WTC11 (cell line): ENCODE data around the gene ZNF581. TPM values are rescaled to one million over a fixed set of nuclear protein-coding genes. Genes with fewer than 3 reads are reported as not detected.

Source experiments
- ATAC-seq: fragments of 200-7000 bp; cut with Tn5 transposase; 2 replicates; pipeline ENCODE4 v1.10.0; 2021; ENCODE audit warnings: mild to moderate bottlenecking, moderate library complexity
- CTCF ChIA-PET: fragments of 300-600 bp; sonication (Branson Sonifier 250); formaldehyde crosslinking; loops from one replicate; lab custom pipeline; 2021; ENCODE audit warnings: antibody characterized with exemption; lab: Charles Lee
- POLR2A ChIA-PET: fragments of 350-600 bp; sonication (Branson Sonifier 250); formaldehyde crosslinking; loops from one replicate; lab custom pipeline; 2021; ENCODE audit warnings: antibody characterized with exemption; lab: Charles Lee
- DNase-seq: peaks from one replicate; pipeline ENCODE4 v3.0.0; 2021; ENCODE audit warnings: low spot score
- H3K27ac Mint-ChIP-seq: 2 replicates; pipeline ENCODE4 v1.8.0; 2021; ENCODE audit warnings: mixed read lengths
- H3K27me3 Mint-ChIP-seq: 2 replicates; pipeline ENCODE4 v1.8.0; 2021; ENCODE audit warnings: low read depth, mild to moderate bottlenecking, moderate library complexity, mixed read lengths
- H3K36me3 Mint-ChIP-seq: 2 replicates; pipeline ENCODE4 v1.8.0; 2021; ENCODE audit warnings: mixed read lengths
- H3K4me1 Mint-ChIP-seq: 2 replicates; pipeline ENCODE4 v1.8.0; 2022; ENCODE audit warnings: mixed read lengths
- H3K4me3 Mint-ChIP-seq: 2 replicates; pipeline ENCODE4 v1.8.0; 2021; ENCODE audit warnings: mild to moderate bottlenecking, moderate library complexity, mixed read lengths
- H3K9me3 Mint-ChIP-seq: 2 replicates; pipeline ENCODE4 v1.8.0; 2021; ENCODE audit warnings: mixed read lengths
- ESRRA ChIP-seq: sonication (generic); formaldehyde crosslinking; IDR thresholded peaks from 2 replicates; pipeline ENCODE4 v1.8.1; 2022; ENCODE audit warnings: mild to moderate bottlenecking, missing genetic modification reagents, borderline replicate concordance
- FOXK1 ChIP-seq: sonication (generic); formaldehyde crosslinking; IDR thresholded peaks from 2 replicates; pipeline ENCODE4 v1.8.0; 2022; ENCODE audit warnings: mild to moderate bottlenecking, moderate library complexity, missing genetic modification reagents
- HMGXB4 ChIP-seq: sonication (generic); formaldehyde crosslinking; IDR thresholded peaks from 2 replicates; pipeline ENCODE4 v1.8.1; 2023; ENCODE audit warnings: mild to moderate bottlenecking, moderate library complexity, missing genetic modification reagents
- IRF2 ChIP-seq: sonication (generic); formaldehyde crosslinking; IDR thresholded peaks from 2 replicates; pipeline ENCODE4 v1.8.0; 2022; ENCODE audit warnings: low read depth, missing genetic modification reagents, borderline replicate concordance
- PREB ChIP-seq: sonication (generic); formaldehyde crosslinking; IDR thresholded peaks from 2 replicates; pipeline ENCODE4 v1.8.1; 2022; ENCODE audit warnings: mild to moderate bottlenecking, missing genetic modification reagents, moderate library complexity, borderline replicate concordance
- SOX15 ChIP-seq: fragments of 250-450 bp; sonication (Bioruptor Pico); IDR thresholded peaks from 2 replicates; pipeline ENCODE4 v1.9.0; 2021; ENCODE audit warnings: mild to moderate bottlenecking
- SP1 ChIP-seq: sonication (generic); formaldehyde crosslinking; conservative IDR thresholded peaks from 2 replicates; pipeline ENCODE4 v1.8.1; 2022; ENCODE audit warnings: missing genetic modification reagents
- TP53 ChIP-seq: sonication (generic); formaldehyde crosslinking; IDR thresholded peaks from 2 replicates; pipeline ENCODE4 v1.8.1; 2023; ENCODE audit warnings: mild to moderate bottlenecking, missing genetic modification reagents
- ZNF138 ChIP-seq: sonication (generic); formaldehyde crosslinking; conservative IDR thresholded peaks from 2 replicates; pipeline ENCODE4 v1.8.1; 2022; ENCODE audit warnings: mild to moderate bottlenecking, moderate library complexity, missing genetic modification reagents
- ZNF425 ChIP-seq: fragments of 250-450 bp; sonication (Bioruptor Pico); conservative IDR thresholded peaks from 2 replicates; pipeline ENCODE4 v1.9.0; 2021; ENCODE audit warnings: mild to moderate bottlenecking
- total RNA-seq: library from RNA; stranded (reverse); gene quantifications from 3 replicates; pipeline ENCODE4 v1.2.3, GENCODE V29; 2021
- TF ChIP-seq, protein P1 (sequence below): fragments of 200-600 bp; IDR thresholded peaks from 2 replicates; pipeline ENCODE4 v1.8.0; 2022; ENCODE audit warnings: antibody characterized with exemption
- TF ChIP-seq, protein P2 (sequence below): sonication (generic); formaldehyde crosslinking; conservative IDR thresholded peaks from 2 replicates; pipeline ENCODE4 v1.8.1; 2023; ENCODE audit warnings: mild to moderate bottlenecking, low read depth, missing genetic modification reagents, moderate library complexity
- TF ChIP-seq, protein P3 (sequence below): sonication (generic); formaldehyde crosslinking; IDR thresholded peaks from 2 replicates; pipeline ENCODE4 v1.8.0; 2022; ENCODE audit warnings: missing genetic modification reagents

Gene ZNF581
- total RNA-seq, 1 experiment from 2014 or later = 100 TPM

- TF ChIP-seq SP1 (CRISPR knock-in tag) = no peak
- TF ChIP-seq, protein P1, sequence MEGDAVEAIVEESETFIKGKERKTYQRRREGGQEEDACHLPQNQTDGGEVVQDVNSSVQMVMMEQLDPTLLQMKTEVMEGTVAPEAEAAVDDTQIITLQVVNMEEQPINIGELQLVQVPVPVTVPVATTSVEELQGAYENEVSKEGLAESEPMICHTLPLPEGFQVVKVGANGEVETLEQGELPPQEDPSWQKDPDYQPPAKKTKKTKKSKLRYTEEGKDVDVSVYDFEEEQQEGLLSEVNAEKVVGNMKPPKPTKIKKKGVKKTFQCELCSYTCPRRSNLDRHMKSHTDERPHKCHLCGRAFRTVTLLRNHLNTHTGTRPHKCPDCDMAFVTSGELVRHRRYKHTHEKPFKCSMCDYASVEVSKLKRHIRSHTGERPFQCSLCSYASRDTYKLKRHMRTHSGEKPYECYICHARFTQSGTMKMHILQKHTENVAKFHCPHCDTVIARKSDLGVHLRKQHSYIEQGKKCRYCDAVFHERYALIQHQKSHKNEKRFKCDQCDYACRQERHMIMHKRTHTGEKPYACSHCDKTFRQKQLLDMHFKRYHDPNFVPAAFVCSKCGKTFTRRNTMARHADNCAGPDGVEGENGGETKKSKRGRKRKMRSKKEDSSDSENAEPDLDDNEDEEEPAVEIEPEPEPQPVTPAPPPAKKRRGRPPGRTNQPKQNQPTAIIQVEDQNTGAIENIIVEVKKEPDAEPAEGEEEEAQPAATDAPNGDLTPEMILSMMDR = no peak
- TF ChIP-seq, all 79 proteins: peak for 0
Measured at GRCh38 chr19:55689411-55690108, 46.1 kb downstream of the ZNF581 start (continued).

GRCh38 chr19:55690109-55690768, 46.8 kb downstream of the ZNF581 start:
- ATAC-seq (no peak), DNase-seq (no peak)
- POLR2A ChIA-PET = no interaction called here
- H3K27ac Mint-ChIP-seq = no peak overlapping the region
- CTCF ChIA-PET = interaction anchor here (0.8 kb wide), 1 partner anchor 13 kb away, joined by 3 read pairs; no protein-coding TSS in a partner anchor
- no peaks in the 10 kb centered on the region for H3K4me1 Mint-ChIP-seq
- H3K36me3 Mint-ChIP-seq = peaks cover 13% of the 10 kb centered on the region; the same call in 1 of the 2 replicates
- H3K9me3 Mint-ChIP-seq = no peaks in the 10 kb centered on the region
- no peak overlapping the region for H3K4me3 Mint-ChIP-seq
- TF ChIP-seq, protein P1 = no peak
- TF ChIP-seq ZNF138 (CRISPR knock-in tag) (no peak), SP1 (CRISPR knock-in tag) (no peak), HMGXB4 (CRISPR knock-in tag) (no peak), ZNF425 (CRISPR knock-in tag) (no peak), PREB (no peak)
- no peaks in the 10 kb centered on the region for H3K27me3 Mint-ChIP-seq

DNA sequence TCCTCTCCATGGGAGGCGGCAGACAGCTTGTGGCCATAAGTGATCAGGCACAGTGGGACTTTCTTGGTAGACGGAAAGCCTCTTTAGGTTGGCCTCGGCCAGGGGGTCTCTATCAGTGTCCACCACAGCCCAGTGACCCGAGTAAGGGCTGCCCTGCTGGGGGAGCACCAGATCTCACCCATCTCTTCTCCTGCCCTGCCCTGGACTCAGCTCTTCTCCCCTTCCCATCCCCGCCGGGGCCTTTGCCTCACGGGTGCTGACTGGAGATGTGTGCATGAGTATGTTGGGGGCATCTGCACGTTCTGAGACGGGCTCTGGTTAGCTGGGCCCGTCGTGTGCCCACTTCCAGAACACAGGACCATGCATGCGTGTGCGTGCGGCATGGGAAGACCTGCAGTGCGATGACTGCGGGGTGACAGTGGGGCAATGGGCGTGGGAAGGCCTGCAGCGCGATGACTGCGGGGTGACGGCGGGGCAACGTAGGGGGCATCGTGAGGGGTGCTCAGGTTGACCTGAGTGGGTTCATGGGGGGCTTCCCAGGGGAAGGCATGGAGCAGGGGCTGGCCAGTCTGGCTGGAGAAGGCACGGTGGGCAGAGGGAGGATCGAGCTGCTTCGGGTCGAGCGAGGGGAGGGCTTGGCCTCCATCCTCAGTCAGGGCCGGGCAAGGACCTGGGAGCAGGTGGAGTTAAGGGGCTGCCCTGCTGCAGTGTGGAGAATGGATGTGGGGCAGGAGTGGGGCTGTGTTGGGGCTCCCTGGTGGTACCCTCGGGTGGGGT, 47.5 kb downstream of the ZNF581 start:
- ChIA-PET CTCF (no interaction called here), POLR2A (no interaction called here)
- DNase-seq (no peak), ATAC-seq (no peak)
- Mint-ChIP-seq H3K36me3 (peaks cover 11% of the 10 kb centered on the region; the same call in 1 of the 2 replicates), H3K9me3 (no peaks in the 10 kb centered on the region), H3K4me1 (no peaks in the 10 kb centered on the region), H3K4me3 (no peak overlapping the region), H3K27me3 (no peaks in the 10 kb centered on the region), H3K27ac (no peak overlapping the region)
- TF ChIP-seq IRF2 (no peak), SOX15 (CRISPR knock-in tag) (no peak), ESRRA (CRISPR knock-in tag) (no peak), FOXK1 (CRISPR knock-in tag) (no peak), TP53 (no peak)
- TF ChIP-seq, protein P2, sequence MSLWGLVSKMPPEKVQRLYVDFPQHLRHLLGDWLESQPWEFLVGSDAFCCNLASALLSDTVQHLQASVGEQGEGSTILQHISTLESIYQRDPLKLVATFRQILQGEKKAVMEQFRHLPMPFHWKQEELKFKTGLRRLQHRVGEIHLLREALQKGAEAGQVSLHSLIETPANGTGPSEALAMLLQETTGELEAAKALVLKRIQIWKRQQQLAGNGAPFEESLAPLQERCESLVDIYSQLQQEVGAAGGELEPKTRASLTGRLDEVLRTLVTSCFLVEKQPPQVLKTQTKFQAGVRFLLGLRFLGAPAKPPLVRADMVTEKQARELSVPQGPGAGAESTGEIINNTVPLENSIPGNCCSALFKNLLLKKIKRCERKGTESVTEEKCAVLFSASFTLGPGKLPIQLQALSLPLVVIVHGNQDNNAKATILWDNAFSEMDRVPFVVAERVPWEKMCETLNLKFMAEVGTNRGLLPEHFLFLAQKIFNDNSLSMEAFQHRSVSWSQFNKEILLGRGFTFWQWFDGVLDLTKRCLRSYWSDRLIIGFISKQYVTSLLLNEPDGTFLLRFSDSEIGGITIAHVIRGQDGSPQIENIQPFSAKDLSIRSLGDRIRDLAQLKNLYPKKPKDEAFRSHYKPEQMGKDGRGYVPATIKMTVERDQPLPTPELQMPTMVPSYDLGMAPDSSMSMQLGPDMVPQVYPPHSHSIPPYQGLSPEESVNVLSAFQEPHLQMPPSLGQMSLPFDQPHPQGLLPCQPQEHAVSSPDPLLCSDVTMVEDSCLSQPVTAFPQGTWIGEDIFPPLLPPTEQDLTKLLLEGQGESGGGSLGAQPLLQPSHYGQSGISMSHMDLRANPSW (CRISPR knock-in tag) = no peak
- TF ChIP-seq, protein P3, sequence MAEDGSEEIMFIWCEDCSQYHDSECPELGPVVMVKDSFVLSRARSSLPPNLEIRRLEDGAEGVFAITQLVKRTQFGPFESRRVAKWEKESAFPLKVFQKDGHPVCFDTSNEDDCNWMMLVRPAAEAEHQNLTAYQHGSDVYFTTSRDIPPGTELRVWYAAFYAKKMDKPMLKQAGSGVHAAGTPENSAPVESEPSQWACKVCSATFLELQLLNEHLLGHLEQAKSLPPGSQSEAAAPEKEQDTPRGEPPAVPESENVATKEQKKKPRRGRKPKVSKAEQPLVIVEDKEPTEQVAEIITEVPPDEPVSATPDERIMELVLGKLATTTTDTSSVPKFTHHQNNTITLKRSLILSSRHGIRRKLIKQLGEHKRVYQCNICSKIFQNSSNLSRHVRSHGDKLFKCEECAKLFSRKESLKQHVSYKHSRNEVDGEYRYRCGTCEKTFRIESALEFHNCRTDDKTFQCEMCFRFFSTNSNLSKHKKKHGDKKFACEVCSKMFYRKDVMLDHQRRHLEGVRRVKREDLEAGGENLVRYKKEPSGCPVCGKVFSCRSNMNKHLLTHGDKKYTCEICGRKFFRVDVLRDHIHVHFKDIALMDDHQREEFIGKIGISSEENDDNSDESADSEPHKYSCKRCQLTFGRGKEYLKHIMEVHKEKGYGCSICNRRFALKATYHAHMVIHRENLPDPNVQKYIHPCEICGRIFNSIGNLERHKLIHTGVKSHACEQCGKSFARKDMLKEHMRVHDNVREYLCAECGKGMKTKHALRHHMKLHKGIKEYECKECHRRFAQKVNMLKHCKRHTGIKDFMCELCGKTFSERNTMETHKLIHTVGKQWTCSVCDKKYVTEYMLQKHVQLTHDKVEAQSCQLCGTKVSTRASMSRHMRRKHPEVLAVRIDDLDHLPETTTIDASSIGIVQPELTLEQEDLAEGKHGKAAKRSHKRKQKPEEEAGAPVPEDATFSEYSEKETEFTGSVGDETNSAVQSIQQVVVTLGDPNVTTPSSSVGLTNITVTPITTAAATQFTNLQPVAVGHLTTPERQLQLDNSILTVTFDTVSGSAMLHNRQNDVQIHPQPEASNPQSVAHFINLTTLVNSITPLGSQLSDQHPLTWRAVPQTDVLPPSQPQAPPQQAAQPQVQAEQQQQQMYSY (CRISPR knock-in tag) = no peak
